DOHH2 (cell line): ENCODE measurements around the gene GNPTG.

Source experiments
- H3F3A ChIP-seq: fragments of 200-600 bp; sonication (generic), shearing (Covaris generic); 2 replicates; pipeline ENCODE4 v1.6.0; 2016; ENCODE audit warnings: antibody characterized with exemption, mild to moderate bottlenecking; ENCODE audit not compliant: control insufficient read depth, insufficient read depth
- H3K27ac ChIP-seq: fragments of 200-600 bp; sonication (generic); 2 replicates; pipeline ENCODE4 v1.5.1; 2014; ENCODE audit warnings: low read depth, mild to moderate bottlenecking, low read length, moderate library complexity
- H3K27me3 ChIP-seq: fragments of 200-600 bp; sonication (generic); 2 replicates; pipeline ENCODE4 v1.6.1; 2014; ENCODE audit warnings: mild to moderate bottlenecking, low read length, mixed read lengths; ENCODE audit not compliant: control insufficient read depth
- H3K36me3 ChIP-seq: fragments of 200-600 bp; sonication (generic); 2 replicates; pipeline ENCODE4 v1.6.1; 2014; ENCODE audit warnings: mild to moderate bottlenecking, low read length, moderate library complexity, mixed read lengths; ENCODE audit not compliant: control insufficient read depth
- H3K4me1 ChIP-seq: fragments of 200-600 bp; sonication (generic); 2 replicates; pipeline ENCODE4 v1.6.1; 2014; ENCODE audit warnings: mild to moderate bottlenecking, low read length, mixed read lengths; ENCODE audit not compliant: control insufficient read depth
- H3K4me2 ChIP-seq: fragments of 200-600 bp; sonication (generic); 2 replicates; pipeline ENCODE4 v1.6.0; 2014; ENCODE audit warnings: mild to moderate bottlenecking, low read length, moderate library complexity
- H3K4me3 ChIP-seq: fragments of 200-600 bp; sonication (generic); 2 replicates; pipeline ENCODE4 v1.5.1; 2014; ENCODE audit warnings: mild to moderate bottlenecking, low read length, mixed read lengths
- H3K79me2 ChIP-seq: fragments of 200-600 bp; sonication (generic); 2 replicates; pipeline ENCODE4 v1.6.1; 2014; ENCODE audit warnings: mild to moderate bottlenecking, low read length, mixed read lengths; ENCODE audit not compliant: control insufficient read depth
- H3K9me2 ChIP-seq: fragments of 200-600 bp; sonication (generic); replicated peaks from 2 replicates; pipeline ENCODE4 v1.6.1; 2014; ENCODE audit warnings: mild to moderate bottlenecking, low read length, mixed read lengths; ENCODE audit not compliant: control insufficient read depth
- H3K9me3 ChIP-seq: fragments of 200-600 bp; sonication (generic); 2 replicates; pipeline ENCODE4 v1.6.1; 2014; ENCODE audit warnings: antibody characterized with exemption, low read length, mixed read lengths; ENCODE audit not compliant: control insufficient read depth, insufficient read depth
- H4K20me1 ChIP-seq: fragments of 200-600 bp; sonication (generic); 2 replicates; pipeline ENCODE4 v1.6.0; 2014; ENCODE audit warnings: low read depth, mild to moderate bottlenecking, antibody characterized with exemption, low read length, moderate library complexity; ENCODE audit not compliant: control insufficient read depth, insufficient read depth
- EZH2phosphoT487 ChIP-seq: fragments of 200-600 bp; sonication (generic); IDR thresholded peaks from 2 replicates; pipeline ENCODE4 v1.6.1; 2017; ENCODE audit warnings: borderline replicate concordance, mild to moderate bottlenecking, antibody characterized with exemption, low read length, moderate library complexity, mixed read lengths
- TF ChIP-seq, protein P1 (sequence below): fragments of 200-600 bp; sonication (generic); IDR thresholded peaks from one replicate; pipeline ENCODE4 v1.5.1; 2014; ENCODE audit warnings: antibody characterized with exemption, mild to moderate bottlenecking, low read depth, low read length; ENCODE audit not compliant: poor library complexity, severe bottlenecking

GNPTG gene

DNA sequence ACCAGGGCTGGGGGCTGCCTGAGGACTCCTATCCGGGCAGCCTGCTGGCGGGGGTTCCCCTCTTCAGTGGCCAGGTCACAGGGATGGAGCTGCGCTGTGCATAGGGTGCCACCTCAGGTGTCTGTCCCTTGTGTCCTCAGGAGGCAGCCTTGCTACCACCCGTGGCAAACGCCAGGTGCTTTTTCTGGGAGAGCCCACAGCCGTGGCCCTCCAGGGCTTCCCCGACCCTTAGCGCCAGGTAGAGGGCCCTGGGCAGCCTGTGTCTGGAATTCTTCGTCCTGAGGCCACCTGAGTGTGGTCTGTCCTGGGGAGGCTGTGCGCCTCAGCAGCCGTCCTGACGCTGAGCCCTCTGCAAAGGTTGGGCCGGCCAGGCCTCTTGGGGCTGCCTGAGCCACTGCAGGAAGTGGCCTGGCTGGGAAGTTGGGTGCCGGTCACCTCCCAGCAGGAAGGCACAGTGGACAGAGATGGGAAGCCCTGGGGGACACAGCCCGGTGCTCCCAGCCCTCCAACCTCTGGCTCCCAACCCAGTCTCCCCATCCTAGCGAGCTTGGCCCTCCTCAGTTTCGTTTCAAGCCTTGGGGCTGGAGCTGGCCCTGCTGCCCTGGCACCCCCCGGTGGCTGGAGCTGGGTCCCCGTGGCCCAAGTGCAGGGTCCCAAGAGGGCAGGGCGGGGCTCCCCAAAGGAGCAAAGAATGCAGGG, 25.9 kb upstream of the GNPTG start:
- no peaks in the 10 kb centered on the region for H3K4me1 ChIP-seq
- no peak overlapping the region for H3K27ac ChIP-seq
- H3K79me2 ChIP-seq: no peaks in the 10 kb centered on the region
- peaks cover 4% of the 10 kb centered on the region for H3F3A ChIP-seq
- no peak overlapping the region for H3K4me3 ChIP-seq
- no peaks in the 10 kb centered on the region for H3K27me3 ChIP-seq
- no peak overlapping the region for H3K4me2 ChIP-seq
- H3K9me3 ChIP-seq: peaks cover 7% of the 10 kb centered on the region; the same call in 1 of the 2 replicates
- TF ChIP-seq, protein P1, sequence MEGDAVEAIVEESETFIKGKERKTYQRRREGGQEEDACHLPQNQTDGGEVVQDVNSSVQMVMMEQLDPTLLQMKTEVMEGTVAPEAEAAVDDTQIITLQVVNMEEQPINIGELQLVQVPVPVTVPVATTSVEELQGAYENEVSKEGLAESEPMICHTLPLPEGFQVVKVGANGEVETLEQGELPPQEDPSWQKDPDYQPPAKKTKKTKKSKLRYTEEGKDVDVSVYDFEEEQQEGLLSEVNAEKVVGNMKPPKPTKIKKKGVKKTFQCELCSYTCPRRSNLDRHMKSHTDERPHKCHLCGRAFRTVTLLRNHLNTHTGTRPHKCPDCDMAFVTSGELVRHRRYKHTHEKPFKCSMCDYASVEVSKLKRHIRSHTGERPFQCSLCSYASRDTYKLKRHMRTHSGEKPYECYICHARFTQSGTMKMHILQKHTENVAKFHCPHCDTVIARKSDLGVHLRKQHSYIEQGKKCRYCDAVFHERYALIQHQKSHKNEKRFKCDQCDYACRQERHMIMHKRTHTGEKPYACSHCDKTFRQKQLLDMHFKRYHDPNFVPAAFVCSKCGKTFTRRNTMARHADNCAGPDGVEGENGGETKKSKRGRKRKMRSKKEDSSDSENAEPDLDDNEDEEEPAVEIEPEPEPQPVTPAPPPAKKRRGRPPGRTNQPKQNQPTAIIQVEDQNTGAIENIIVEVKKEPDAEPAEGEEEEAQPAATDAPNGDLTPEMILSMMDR: no peak
- TF ChIP-seq EZH2phosphoT487: no peak
- peaks cover 25% of the 10 kb centered on the region for H3K36me3 ChIP-seq
- no peaks in the 10 kb centered on the region for H4K20me1 ChIP-seq
- H3K9me2 ChIP-seq: no peaks in the 10 kb centered on the region

DNA sequence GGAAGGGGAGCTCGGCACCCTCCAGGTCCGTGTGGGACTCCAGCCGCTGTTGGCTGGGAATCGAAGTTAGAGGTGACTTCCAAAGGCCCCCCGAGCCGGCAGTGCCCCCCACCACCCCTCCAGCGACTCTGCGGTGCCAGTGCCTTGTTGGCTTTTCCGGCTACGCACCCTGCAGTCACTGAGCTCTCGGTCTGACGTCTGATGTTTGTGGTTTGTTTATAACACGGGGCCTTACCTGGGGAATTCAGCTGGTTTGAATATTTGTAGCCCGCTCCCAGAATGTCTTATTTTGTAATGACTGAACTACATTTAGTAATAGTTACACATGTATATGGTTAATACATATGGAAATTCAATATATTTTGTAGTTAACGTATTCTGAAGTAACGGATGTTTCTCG, 25.3 kb upstream of the GNPTG start:
- Histone ChIP-seq H3K4me2 (no peak overlapping the region), H3K4me3 (no peak overlapping the region), H3K9me3 (peaks cover 7% of the 10 kb centered on the region; the same call in 1 of the 2 replicates), H3F3A (peaks cover 4% of the 10 kb centered on the region), H3K9me2 (no peaks in the 10 kb centered on the region), H3K4me1 (peaks cover 3% of the 10 kb centered on the region), H3K27ac (no peak overlapping the region), H4K20me1 (no peaks in the 10 kb centered on the region), H3K36me3 (peaks cover 19% of the 10 kb centered on the region; the same call in 1 of the 2 replicates), H3K79me2 (no peaks in the 10 kb centered on the region), H3K27me3 (peaks cover 1% of the 10 kb centered on the region; the same call in 1 of the 2 replicates)
- TF ChIP-seq, protein P1: no peak
- no peak for TF ChIP-seq EZH2phosphoT487

DNA sequence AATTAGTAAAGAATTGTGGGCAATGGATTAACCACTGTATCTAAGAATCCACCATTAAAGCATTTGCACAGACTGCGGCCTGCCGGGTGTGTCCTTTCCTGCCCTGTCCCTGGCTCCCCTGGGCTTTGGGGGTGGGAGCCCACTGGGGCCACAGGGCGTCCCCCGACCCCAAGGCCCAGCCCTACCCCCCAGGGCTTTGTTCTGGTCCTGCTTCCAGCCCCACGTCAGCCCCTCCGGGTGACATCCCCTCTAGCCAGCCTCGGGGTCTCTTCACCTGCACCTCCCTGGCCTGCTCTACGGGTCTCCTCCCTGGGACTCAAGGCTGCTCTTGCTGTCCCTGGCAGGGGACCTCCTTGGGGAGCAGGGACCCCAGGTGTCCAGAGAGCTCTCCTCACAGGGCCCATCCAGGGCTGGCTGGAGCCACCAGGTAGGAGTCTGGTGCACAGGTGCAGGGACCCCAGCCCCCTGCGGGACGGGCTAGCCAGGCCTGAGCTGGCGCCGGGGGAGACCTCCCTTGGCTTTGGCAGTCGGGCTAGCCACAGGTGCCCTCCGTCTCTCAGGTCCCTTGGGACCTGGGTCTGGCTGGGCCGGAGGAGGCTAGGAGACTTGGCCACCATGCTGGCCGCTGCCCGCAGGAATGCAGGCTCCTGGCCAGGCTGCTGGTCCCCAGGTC, 24.6 kb upstream of the GNPTG start:
- Histone ChIP-seq H3K36me3 (peaks cover 15% of the 10 kb centered on the region; the same call in 1 of the 2 replicates), H3K27ac (no peak overlapping the region), H3K4me2 (no peak overlapping the region), H3F3A (peaks cover 4% of the 10 kb centered on the region), H3K4me3 (no peak overlapping the region), H3K27me3 (peaks cover 6% of the 10 kb centered on the region), H4K20me1 (no peaks in the 10 kb centered on the region), H3K9me2 (no peaks in the 10 kb centered on the region), H3K9me3 (peaks cover 7% of the 10 kb centered on the region; the same call in 1 of the 2 replicates), H3K79me2 (no peaks in the 10 kb centered on the region), H3K4me1 (peaks cover 10% of the 10 kb centered on the region)
- no peak for TF ChIP-seq EZH2phosphoT487
- TF ChIP-seq, protein P1: no peak
